MCF 10A (cell line): ENCODE data around the gene PGBD5. TPM values are rescaled to one million over a fixed set of nuclear protein-coding genes. Genes with fewer than 3 reads are reported as not detected.

Experiments
- BruUV-seq: library from RNA; stranded (reverse); fragments of 400-500 nt; replicated peaks from 2 replicates; lab custom pipeline; 2021; lab: Mats Ljungman, UMichigan
- CTCF ChIA-PET: fragments of 300-600 bp; sonication (Branson Sonifier 250); formaldehyde crosslinking; extraction: SDS; loops from one replicate; lab custom pipeline; 2021; ENCODE audit warnings: antibody characterized with exemption, inconsistent platforms; lab: Yijun Ruan, JAX
- POLR2A ChIA-PET: fragments of 300-600, 350-650 bp; sonication (Branson Sonifier 250); formaldehyde crosslinking; extraction: SDS; loops from one replicate; lab custom pipeline; 2020; ENCODE audit warnings: antibody characterized with exemption, inconsistent platforms; lab: Yijun Ruan, JAX
- DNase-seq: peaks from one replicate; pipeline ENCODE4 v3.0.0-alpha.2; 2018; ENCODE audit not compliant: unreplicated experiment
- H3K27ac Mint-ChIP-seq: one replicate; pipeline ENCODE4 v1.8.0; 2022; ENCODE audit warnings: mild to moderate bottlenecking, low read depth, mixed read lengths; ENCODE audit not compliant: unreplicated experiment
- H3K27me3 Mint-ChIP-seq: one replicate; pipeline ENCODE4 v1.8.0; 2022; ENCODE audit warnings: mixed read lengths; ENCODE audit not compliant: insufficient read depth, unreplicated experiment
- H3K36me3 Mint-ChIP-seq: one replicate; pipeline ENCODE4 v1.8.0; 2022; ENCODE audit warnings: mild to moderate bottlenecking, moderate library complexity, mixed read lengths; ENCODE audit not compliant: insufficient read depth, unreplicated experiment
- H3K4me1 Mint-ChIP-seq: one replicate; pipeline ENCODE4 v1.8.0; 2022; ENCODE audit warnings: mixed read lengths; ENCODE audit not compliant: insufficient read depth, unreplicated experiment
- H3K4me3 Mint-ChIP-seq: one replicate; pipeline ENCODE4 v1.8.0; 2022; ENCODE audit warnings: mild to moderate bottlenecking, moderate library complexity, mixed read lengths; ENCODE audit not compliant: unreplicated experiment
- H3K9me3 Mint-ChIP-seq: one replicate; pipeline ENCODE4 v1.8.0; 2022; ENCODE audit warnings: mixed read lengths; ENCODE audit not compliant: unreplicated experiment
- intact Hi-C: fragments of 100-400 bp; cut with micrococcal nuclease; formaldehyde crosslinking; loops from 2 replicates; pipeline ENCODE4 v1.14.1; 2022
- total RNA-seq: library from RNA; stranded (reverse); gene quantifications from 2 replicates; pipeline ENCODE4 v1.2.3, GENCODE V29; 2022
- TF ChIP-seq, protein P1 (sequence below): fragments of 200-600 bp; IDR thresholded peaks from one replicate; pipeline ENCODE4 v1.8.0; 2022; ENCODE audit warnings: antibody characterized with exemption, mild to moderate bottlenecking; ENCODE audit not compliant: unreplicated experiment

PGBD5 gene
- total RNA-seq, 1 experiment from 2014 or later = 1.2 TPM

DNA sequence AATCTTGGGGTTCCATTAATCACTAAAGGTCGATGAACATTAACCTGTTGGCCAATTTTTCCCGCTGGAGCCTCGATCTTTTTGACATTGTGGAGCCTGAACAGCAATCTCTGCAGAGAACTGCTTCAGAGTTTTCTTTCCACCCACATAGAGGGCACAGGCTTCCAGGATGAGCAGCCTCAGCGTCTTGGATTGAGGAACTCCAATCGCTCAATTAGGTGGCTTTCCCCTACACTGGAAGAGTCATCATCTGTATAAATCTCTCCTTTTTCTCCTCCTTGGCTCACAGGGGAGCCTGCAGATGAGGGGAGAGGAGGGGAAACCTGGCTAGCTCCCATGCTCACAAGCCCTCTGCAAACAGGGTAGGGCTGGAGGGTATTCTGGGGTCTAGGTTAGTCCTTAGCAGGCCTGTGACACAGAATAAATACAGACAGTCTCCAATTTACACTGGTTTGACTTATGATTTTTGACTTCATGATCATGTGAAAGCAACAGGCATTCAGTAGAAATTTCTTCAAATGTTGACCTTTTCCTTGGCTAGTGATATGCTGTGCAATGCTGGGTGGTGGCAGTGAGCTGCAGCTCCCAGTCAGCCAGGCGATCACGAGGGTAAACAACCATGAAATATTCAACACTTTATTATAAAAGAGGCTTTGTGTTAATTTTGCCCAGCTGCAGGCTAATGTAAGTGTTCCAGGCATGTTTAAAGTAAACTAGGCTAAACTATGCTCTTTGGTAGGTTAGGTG, 80.8 kb downstream of the PGBD5 start:
- Mint-ChIP-seq H3K9me3 (no peaks in the 10 kb centered on the region), H3K27me3 (no peaks in the 10 kb centered on the region), H3K27ac (no peak overlapping the region), H3K4me3 (no peak overlapping the region), H3K36me3 (no peaks in the 10 kb centered on the region), H3K4me1 (peaks cover 3% of the 10 kb centered on the region)
- TF ChIP-seq, protein P1, sequence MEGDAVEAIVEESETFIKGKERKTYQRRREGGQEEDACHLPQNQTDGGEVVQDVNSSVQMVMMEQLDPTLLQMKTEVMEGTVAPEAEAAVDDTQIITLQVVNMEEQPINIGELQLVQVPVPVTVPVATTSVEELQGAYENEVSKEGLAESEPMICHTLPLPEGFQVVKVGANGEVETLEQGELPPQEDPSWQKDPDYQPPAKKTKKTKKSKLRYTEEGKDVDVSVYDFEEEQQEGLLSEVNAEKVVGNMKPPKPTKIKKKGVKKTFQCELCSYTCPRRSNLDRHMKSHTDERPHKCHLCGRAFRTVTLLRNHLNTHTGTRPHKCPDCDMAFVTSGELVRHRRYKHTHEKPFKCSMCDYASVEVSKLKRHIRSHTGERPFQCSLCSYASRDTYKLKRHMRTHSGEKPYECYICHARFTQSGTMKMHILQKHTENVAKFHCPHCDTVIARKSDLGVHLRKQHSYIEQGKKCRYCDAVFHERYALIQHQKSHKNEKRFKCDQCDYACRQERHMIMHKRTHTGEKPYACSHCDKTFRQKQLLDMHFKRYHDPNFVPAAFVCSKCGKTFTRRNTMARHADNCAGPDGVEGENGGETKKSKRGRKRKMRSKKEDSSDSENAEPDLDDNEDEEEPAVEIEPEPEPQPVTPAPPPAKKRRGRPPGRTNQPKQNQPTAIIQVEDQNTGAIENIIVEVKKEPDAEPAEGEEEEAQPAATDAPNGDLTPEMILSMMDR = no peak
- DNase-seq = no peak
- BruUV-seq = no TSS peak
- ChIA-PET POLR2A (interaction anchor here (0.6 to 1.3 kb wide), 3 partner anchors 11 to 18 kb away, joined by 3 to 5 read pairs (median 4); no protein-coding TSS in a partner anchor), CTCF (no interaction called here)
- intact Hi-C loops = no loop called here

DNA sequence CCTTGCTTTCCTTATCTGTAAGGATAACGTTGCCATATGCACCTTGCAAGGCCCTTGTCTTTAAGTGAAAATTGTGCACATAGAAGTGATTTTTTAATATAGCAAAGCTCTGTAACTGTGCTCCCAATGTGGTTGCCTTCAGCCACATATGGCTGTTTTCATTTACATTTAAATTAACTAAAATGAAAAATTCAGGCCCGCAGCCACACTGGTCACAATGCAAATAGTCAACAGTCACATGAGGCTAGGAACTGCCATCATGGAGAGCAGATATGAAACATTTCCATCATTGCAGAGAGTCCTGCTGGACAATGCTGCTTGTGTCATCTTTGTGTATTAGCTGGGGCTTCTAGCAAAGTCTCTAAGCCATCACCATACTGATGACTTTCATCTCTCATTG, 83.4 kb downstream of the PGBD5 start:
- ChIA-PET POLR2A (interaction anchor here (0.6 to 1.0 kb wide), 3 partner anchors 14 to 457 kb away, joined by 3 read pairs; no protein-coding TSS in a partner anchor), CTCF (interaction anchor here (1.1 kb wide), 2 partner anchors 12 to 33 kb away, joined by 3 to 6 read pairs; no protein-coding TSS in a partner anchor)
- Mint-ChIP-seq H3K36me3 (no peaks in the 10 kb centered on the region), H3K9me3 (no peaks in the 10 kb centered on the region), H3K27me3 (no peaks in the 10 kb centered on the region), H3K27ac (no peak overlapping the region), H3K4me3 (no peak overlapping the region), H3K4me1 (no peaks in the 10 kb centered on the region)
- no peak for DNase-seq
- TF ChIP-seq, protein P1 = no peak
- BruUV-seq = no TSS peak
- intact Hi-C loops = no loop called here

DNA sequence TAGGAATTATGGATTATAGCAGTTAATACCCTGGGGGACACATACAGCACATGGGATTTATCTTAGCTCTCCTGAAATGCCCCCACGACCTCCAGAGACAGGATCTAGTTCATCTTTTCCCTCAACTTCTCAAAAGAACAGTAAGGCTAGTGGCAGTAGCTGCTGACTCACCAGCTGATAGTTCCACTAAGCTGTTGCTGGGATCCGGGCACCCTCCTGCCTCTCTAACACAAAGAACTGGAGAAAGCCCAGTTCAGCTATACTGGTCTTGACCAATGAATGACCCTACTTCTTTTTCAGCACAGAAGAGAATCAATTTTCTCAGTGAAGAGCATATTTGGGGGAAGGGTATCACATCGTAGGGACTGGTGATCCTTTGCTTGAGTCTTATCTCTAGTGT, 84.1 kb downstream of the PGBD5 start:
- BruUV-seq = no TSS peak
- no peak for DNase-seq
- no peaks in the 10 kb centered on the region for H3K36me3 Mint-ChIP-seq
- H3K9me3 Mint-ChIP-seq = no peaks in the 10 kb centered on the region
- H3K27ac Mint-ChIP-seq = no peak overlapping the region
- no peaks in the 10 kb centered on the region for H3K4me1 Mint-ChIP-seq
- CTCF ChIA-PET = interaction anchor here (0.7 kb wide), 1 partner anchor 18 kb away, joined by 4 read pairs; no protein-coding TSS in a partner anchor
- TF ChIP-seq, protein P1 = no peak
- intact Hi-C loops = no loop called here
- POLR2A ChIA-PET = interaction anchor here (0.7 to 1.6 kb wide), 2 partner anchors 11 to 14 kb away, joined by 3 to 4 read pairs; no protein-coding TSS in a partner anchor
- H3K27me3 Mint-ChIP-seq = no peaks in the 10 kb centered on the region
- no peak overlapping the region for H3K4me3 Mint-ChIP-seq

DNA sequence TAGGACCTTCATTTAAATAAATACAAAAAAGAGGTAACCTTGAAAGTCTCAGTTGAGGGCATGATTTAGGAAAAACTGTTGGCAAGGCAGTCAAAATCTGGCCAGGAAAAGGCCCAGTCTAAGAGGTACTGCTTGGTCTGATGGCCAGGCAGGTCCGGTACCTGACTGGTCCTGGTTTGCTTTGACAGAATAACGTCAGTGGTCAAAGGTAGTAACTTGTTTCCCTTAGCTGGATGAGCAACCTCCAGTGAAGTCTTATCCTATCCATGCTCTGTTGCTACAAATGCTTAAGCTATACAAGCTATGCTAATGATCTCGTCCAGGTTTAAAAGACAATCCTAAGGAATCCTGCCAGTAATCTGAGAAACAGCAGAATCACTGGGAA, 85.0 kb downstream of the PGBD5 start:
- intact Hi-C loops = no loop called here
- H3K4me3 Mint-ChIP-seq = no peak overlapping the region
- no peaks in the 10 kb centered on the region for H3K27me3 Mint-ChIP-seq
- POLR2A ChIA-PET = interaction anchor here (1.6 kb wide), 1 partner anchor 12 kb away, joined by 4 read pairs; no protein-coding TSS in a partner anchor
- no peak overlapping the region for H3K27ac Mint-ChIP-seq
- no peaks in the 10 kb centered on the region for H3K4me1 Mint-ChIP-seq
- CTCF ChIA-PET = interaction anchor here (0.6 kb wide), 1 partner anchor 61 kb away, joined by 3 read pairs; no protein-coding TSS in a partner anchor
- no TSS peak for BruUV-seq
- H3K36me3 Mint-ChIP-seq = no peaks in the 10 kb centered on the region
- no peaks in the 10 kb centered on the region for H3K9me3 Mint-ChIP-seq
- TF ChIP-seq, protein P1 = no peak
- no peak for DNase-seq
